Transverse colon (tissue), 4 donors: ENCODE data around the gene IER3.

Source experiments
- POLR2A ChIP-seq: fragments of 450-650 bp; IDR thresholded peaks from one replicate; pipeline ENCODE4 v1.6.1; 2016; ENCODE audit warnings: antibody characterized with exemption, mild to moderate bottlenecking, moderate library complexity
- POLR2AphosphoS5 ChIP-seq, 3 donors: sonication (generic); formaldehyde crosslinking; IDR thresholded peaks; one replicate each; pipeline ENCODE4 v1.6.1; 2016; ENCODE audit warnings: antibody characterized with exemption in 3 of 3
- TF ChIP-seq, protein P1 (sequence below), 5 experiments: fragments of 200-600 bp in 3 of 5; fragments of 450-650 bp in 2 of 5; sonication (generic) in 3 of 5; IDR thresholded peaks; 1 replicate in 2 of 5; 2 replicates in 3 of 5; pipeline ENCODE4 v1.5.1; 2016 to 2017; ENCODE audit warnings: antibody characterized with exemption in 5 of 5, inconsistent platforms in 3 of 5, mild to moderate bottlenecking in 2 of 5, moderate library complexity in 1 of 5

DNA sequence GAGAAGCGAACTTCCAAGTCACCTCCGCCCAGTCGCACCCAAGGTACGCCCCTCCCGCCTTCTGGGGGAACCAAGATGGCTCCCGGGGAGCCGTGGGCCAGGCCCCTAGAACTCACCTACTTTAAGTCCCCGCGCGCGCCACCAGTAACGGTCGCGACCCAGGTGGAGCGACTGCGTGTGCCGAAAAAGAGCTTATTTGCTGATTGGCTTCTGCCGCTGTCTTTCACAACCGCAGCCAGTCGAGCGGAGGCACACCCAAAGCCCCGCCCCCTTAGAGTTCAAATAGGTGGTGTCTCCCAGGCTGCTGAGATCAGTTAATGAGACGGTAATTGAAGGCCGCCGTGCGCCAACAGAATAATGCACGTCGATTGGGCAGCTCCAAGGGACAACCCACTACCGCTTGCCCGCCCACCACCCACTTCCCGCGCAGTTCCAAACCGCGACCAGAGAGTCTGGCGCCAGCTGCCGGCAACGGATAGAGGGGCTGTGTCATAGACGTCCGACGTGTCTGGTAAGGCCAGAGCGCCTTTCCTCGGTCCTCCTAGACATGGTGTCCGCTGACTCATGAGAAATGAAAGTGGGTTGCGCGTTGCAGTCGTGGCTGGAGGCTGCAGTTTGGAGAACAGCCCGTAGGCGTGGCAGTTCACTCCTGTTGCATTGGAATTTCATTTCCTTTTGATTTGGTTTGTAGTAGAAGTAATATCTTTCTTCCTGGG, 27.1 kb downstream of the IER3 start, which contains the start of gene MDC1:
- TF ChIP-seq POLR2A (peak; percentile 91), POLR2AphosphoS5 (IDR thresholded peaks at IDR 0.05) (peak; percentile 95 to 98 (median 97))
- TF ChIP-seq, protein P1, sequence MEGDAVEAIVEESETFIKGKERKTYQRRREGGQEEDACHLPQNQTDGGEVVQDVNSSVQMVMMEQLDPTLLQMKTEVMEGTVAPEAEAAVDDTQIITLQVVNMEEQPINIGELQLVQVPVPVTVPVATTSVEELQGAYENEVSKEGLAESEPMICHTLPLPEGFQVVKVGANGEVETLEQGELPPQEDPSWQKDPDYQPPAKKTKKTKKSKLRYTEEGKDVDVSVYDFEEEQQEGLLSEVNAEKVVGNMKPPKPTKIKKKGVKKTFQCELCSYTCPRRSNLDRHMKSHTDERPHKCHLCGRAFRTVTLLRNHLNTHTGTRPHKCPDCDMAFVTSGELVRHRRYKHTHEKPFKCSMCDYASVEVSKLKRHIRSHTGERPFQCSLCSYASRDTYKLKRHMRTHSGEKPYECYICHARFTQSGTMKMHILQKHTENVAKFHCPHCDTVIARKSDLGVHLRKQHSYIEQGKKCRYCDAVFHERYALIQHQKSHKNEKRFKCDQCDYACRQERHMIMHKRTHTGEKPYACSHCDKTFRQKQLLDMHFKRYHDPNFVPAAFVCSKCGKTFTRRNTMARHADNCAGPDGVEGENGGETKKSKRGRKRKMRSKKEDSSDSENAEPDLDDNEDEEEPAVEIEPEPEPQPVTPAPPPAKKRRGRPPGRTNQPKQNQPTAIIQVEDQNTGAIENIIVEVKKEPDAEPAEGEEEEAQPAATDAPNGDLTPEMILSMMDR (IDR thresholded peaks at IDR 0.05): peak; percentile 17 to 79 (median 43)
